ENCODE measurements around the gene TCF4.

DNA sequence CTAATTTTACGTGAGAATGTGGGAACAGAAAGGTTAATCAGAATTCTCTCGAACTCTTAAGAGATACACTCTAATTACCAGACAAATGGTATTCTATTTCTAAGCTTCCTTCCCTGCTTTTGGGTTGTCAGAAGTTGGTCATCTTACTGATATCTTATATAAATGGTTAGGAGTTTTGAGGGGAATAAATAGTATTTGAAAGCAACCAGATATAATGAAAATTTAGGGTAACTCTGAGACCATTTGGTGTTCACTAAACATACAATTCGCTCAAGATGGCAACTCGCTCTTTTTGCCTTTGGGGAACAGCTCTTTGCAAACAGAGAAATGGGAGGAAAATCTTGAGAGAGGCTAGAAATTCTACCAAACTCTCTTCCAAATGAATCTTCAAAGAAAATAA lies 250.9 kb downstream of the TCF4 start:
- TF ChIP-seq, protein P1, sequence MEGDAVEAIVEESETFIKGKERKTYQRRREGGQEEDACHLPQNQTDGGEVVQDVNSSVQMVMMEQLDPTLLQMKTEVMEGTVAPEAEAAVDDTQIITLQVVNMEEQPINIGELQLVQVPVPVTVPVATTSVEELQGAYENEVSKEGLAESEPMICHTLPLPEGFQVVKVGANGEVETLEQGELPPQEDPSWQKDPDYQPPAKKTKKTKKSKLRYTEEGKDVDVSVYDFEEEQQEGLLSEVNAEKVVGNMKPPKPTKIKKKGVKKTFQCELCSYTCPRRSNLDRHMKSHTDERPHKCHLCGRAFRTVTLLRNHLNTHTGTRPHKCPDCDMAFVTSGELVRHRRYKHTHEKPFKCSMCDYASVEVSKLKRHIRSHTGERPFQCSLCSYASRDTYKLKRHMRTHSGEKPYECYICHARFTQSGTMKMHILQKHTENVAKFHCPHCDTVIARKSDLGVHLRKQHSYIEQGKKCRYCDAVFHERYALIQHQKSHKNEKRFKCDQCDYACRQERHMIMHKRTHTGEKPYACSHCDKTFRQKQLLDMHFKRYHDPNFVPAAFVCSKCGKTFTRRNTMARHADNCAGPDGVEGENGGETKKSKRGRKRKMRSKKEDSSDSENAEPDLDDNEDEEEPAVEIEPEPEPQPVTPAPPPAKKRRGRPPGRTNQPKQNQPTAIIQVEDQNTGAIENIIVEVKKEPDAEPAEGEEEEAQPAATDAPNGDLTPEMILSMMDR (tag by site-specific recombination; IDR thresholded peaks at IDR 0.05), result no peak
- TF ChIP-seq, protein P2, sequence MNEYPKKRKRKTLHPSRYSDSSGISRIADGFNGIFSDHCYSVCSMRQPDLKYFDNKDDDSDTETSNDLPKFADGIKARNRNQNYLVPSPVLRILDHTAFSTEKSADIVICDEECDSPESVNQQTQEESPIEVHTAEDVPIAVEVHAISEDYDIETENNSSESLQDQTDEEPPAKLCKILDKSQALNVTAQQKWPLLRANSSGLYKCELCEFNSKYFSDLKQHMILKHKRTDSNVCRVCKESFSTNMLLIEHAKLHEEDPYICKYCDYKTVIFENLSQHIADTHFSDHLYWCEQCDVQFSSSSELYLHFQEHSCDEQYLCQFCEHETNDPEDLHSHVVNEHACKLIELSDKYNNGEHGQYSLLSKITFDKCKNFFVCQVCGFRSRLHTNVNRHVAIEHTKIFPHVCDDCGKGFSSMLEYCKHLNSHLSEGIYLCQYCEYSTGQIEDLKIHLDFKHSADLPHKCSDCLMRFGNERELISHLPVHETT (tag by site-specific recombination; IDR thresholded peaks at IDR 0.05), result no peak
- TF ChIP-seq ZNF274 (IDR thresholded peaks at IDR 0.05; ENCODE audit: low read length) (no peak), ZNF274 (tag by site-specific recombination; IDR thresholded peaks at IDR 0.05; ENCODE audit: borderline replicate concordance) (no peak), SP2 (tag by site-specific recombination; IDR thresholded peaks at IDR 0.05) (no peak)
- TF ChIP-seq, protein P3, sequence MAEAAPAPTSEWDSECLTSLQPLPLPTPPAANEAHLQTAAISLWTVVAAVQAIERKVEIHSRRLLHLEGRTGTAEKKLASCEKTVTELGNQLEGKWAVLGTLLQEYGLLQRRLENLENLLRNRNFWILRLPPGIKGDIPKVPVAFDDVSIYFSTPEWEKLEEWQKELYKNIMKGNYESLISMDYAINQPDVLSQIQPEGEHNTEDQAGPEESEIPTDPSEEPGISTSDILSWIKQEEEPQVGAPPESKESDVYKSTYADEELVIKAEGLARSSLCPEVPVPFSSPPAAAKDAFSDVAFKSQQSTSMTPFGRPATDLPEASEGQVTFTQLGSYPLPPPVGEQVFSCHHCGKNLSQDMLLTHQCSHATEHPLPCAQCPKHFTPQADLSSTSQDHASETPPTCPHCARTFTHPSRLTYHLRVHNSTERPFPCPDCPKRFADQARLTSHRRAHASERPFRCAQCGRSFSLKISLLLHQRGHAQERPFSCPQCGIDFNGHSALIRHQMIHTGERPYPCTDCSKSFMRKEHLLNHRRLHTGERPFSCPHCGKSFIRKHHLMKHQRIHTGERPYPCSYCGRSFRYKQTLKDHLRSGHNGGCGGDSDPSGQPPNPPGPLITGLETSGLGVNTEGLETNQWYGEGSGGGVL (tag by site-specific recombination; IDR thresholded peaks at IDR 0.05), result no peak
